ENCODE measurements around the gene ATP8A2. TPM values are rescaled to one million over a fixed set of nuclear protein-coding genes. Genes with fewer than 3 reads are reported as not detected.

Gene ATP8A2
- total RNA-seq, 1 donor from 2014 or later: 1.7 TPM

DNA sequence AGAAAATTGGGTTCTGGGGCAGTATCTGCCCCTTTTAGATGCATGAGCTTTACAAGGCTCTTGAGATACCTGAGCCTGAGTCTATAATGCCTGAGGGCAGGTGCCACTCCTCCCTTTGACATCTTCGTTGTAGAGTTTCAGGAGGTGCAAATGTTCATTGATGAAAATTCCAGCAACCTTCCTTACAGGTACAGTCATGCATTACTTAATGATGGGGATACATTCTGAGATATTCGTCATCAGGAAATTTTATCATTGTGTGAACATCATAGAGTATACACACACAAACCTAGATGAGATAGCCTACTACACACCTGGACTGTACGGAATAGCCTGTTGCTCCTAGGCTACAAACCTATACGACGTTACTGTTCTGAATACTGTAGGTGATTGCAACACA, 370.0 kb downstream of the ATP8A2 start:
- DNase-seq (no peak), ATAC-seq (no peak)
- TF ChIP-seq, protein P1, sequence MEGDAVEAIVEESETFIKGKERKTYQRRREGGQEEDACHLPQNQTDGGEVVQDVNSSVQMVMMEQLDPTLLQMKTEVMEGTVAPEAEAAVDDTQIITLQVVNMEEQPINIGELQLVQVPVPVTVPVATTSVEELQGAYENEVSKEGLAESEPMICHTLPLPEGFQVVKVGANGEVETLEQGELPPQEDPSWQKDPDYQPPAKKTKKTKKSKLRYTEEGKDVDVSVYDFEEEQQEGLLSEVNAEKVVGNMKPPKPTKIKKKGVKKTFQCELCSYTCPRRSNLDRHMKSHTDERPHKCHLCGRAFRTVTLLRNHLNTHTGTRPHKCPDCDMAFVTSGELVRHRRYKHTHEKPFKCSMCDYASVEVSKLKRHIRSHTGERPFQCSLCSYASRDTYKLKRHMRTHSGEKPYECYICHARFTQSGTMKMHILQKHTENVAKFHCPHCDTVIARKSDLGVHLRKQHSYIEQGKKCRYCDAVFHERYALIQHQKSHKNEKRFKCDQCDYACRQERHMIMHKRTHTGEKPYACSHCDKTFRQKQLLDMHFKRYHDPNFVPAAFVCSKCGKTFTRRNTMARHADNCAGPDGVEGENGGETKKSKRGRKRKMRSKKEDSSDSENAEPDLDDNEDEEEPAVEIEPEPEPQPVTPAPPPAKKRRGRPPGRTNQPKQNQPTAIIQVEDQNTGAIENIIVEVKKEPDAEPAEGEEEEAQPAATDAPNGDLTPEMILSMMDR (IDR thresholded peaks at IDR 0.05): no peak
- intact Hi-C loops (cut with DNase I): no loop called here
- no peak overlapping the region for H3K4me3 ChIP-seq
- no peaks in the 10 kb centered on the region for H3K36me3 ChIP-seq
- H3K27me3 ChIP-seq (ENCODE audit: low read depth): no peaks in the 10 kb centered on the region
- H3K9me3 ChIP-seq: no peaks in the 10 kb centered on the region
- peaks cover 10% of the 10 kb centered on the region for H3K4me1 ChIP-seq
- H3K27ac ChIP-seq: no peak overlapping the region

DNA sequence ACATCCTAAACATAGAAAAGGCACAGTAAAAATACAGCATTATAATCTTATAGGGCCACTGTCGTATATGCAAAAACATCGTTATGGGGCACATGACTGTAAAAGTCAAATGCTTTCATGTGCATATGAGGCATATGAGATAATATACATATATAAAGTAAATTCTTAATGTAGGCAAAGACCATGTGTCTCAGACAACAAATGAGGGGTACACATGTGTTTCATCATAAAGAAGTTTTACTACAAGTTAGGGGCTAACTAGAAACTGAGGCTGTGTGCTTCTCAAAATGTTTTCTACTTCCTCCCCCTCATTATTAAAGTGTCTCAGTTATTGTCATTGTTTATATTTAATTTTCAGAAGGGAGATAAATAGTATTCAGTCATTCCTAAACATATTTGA, 370.4 kb downstream of the ATP8A2 start:
- Histone ChIP-seq H3K4me3 (no peak overlapping the region), H3K27ac (no peak overlapping the region), H3K36me3 (no peaks in the 10 kb centered on the region), H3K27me3 (ENCODE audit: low read depth) (no peaks in the 10 kb centered on the region), H3K4me1 (peaks cover 10% of the 10 kb centered on the region), H3K9me3 (no peaks in the 10 kb centered on the region)
- DNase-seq: no peak
- intact Hi-C loops (cut with DNase I): no loop called here
- ATAC-seq: no peak
- TF ChIP-seq, protein P1 (IDR thresholded peaks at IDR 0.05): no peak

DNA sequence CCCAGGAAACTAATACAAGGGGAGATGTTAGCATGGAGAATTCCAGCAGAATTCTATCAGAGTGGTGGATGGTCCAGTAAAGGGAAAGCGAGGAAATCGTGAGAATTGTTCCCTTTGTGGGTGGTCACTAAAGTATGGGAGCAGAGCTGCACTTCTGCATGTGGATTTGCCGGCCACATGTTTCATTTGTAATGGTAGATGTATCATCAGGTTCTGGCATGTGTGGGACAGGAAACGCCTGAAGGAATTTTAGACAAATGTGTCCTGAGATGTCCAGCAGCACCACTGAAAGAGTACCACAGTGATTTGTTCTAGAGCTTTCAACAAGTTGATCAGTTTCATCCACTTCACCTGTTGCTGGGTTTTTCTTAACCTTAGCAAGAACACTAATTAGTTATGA, 371.6 kb downstream of the ATP8A2 start:
- H3K4me1 ChIP-seq: peaks cover 8% of the 10 kb centered on the region
- no peak overlapping the region for H3K27ac ChIP-seq
- intact Hi-C loops (cut with DNase I): no loop called here
- H3K27me3 ChIP-seq (ENCODE audit: low read depth): no peaks in the 10 kb centered on the region
- no peak overlapping the region for H3K4me3 ChIP-seq
- no peaks in the 10 kb centered on the region for H3K9me3 ChIP-seq
- DNase-seq (no peak), ATAC-seq (no peak)
- H3K36me3 ChIP-seq: no peaks in the 10 kb centered on the region
- TF ChIP-seq, protein P1 (IDR thresholded peaks at IDR 0.05): no peak

DNA sequence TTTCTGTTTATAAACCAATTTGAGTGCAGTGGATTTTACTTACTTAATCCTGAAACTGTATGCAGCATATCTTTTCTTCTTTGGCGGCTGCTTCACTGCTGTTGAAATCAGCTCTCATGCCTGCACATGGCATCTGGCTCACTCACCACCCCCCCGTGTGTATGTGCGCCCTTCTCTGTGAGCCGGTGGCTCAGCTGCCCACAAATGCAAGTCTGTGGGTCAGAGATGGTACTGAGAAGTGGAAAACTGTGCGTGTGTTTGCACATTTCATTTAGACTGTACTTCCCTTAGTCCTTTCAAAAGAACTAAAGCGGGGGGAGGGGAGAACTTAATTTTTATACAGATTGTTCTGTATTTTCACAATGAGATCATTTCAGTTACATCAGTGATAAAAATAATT, 372.4 kb downstream of the ATP8A2 start:
- no peak for DNase-seq
- Histone ChIP-seq H3K4me3 (no peak overlapping the region), H3K4me1 (peaks cover under 1% of the 10 kb centered on the region), H3K36me3 (no peaks in the 10 kb centered on the region), H3K27ac (no peak overlapping the region), H3K27me3 (ENCODE audit: low read depth) (no peaks in the 10 kb centered on the region), H3K9me3 (no peaks in the 10 kb centered on the region)
- intact Hi-C loops (cut with DNase I): no loop called here
- TF ChIP-seq, protein P1 (IDR thresholded peaks at IDR 0.05): no peak
- no peak for ATAC-seq

DNA sequence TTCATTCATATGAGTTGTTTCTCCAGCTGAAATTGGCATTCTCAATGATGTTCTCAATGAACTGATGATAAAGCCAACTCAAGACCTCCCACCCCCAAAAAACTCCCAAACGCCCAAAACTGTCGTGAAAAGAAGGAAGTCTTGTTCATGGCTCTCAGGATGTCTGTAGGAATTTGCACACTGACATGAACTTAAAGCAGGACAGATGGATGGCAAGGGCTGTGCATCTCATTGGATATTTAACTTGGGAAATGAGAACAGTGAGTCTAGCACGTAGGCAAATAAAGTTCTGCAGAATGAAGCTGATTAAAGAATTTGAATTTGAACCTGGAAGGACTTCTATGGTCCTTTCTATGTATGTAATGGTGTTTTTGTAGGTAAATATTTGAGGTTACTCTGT, 374.4 kb downstream of the ATP8A2 start:
- TF ChIP-seq, protein P1 (IDR thresholded peaks at IDR 0.05): no peak
- Histone ChIP-seq H3K4me1 (no peaks in the 10 kb centered on the region), H3K4me3 (no peak overlapping the region), H3K9me3 (no peaks in the 10 kb centered on the region), H3K27me3 (ENCODE audit: low read depth) (no peaks in the 10 kb centered on the region), H3K27ac (no peak overlapping the region), H3K36me3 (no peaks in the 10 kb centered on the region)
- DNase-seq (no peak), ATAC-seq (no peak)
- intact Hi-C loops (cut with DNase I): no loop called here

Data from lower lobe of right lung (tissue), 2 donors.